ENCODE results near the gene CBFB. TPM values are rescaled to one million over a fixed set of nuclear protein-coding genes. Genes with fewer than 3 reads are reported as not detected.

CBFB gene
- total RNA-seq, 1 experiment from 2014 or later: 87.1 TPM

- no peak overlapping the region for H3K27ac Mint-ChIP-seq (ENCODE audit: low read depth, unreplicated experiment)
- ChIA-PET CTCF (interaction anchor here (0.6 to 1.7 kb wide), 5 partner anchors 11 to 238 kb away, joined by 3 to 6 read pairs (median 5); no protein-coding TSS in a partner anchor), POLR2A (no interaction called here)
- H3K36me3 Mint-ChIP-seq (ENCODE audit: insufficient read depth, unreplicated experiment): peaks cover 46% of the 10 kb centered on the region
- no peak overlapping the region for H3K4me3 Mint-ChIP-seq (ENCODE audit: unreplicated experiment)
- no peak for DNase-seq (ENCODE audit: unreplicated experiment)
- intact Hi-C loops (cut with micrococcal nuclease): no loop called here
- TF ChIP-seq CTCF (IDR thresholded peaks at IDR 0.05; ENCODE audit: unreplicated experiment): no peak
- H3K27me3 Mint-ChIP-seq (ENCODE audit: insufficient read depth, unreplicated experiment): no peaks in the 10 kb centered on the region
- H3K9me3 Mint-ChIP-seq (ENCODE audit: unreplicated experiment): no peaks in the 10 kb centered on the region
- no TSS peak for BruUV-seq (replicated peaks)
- no peaks in the 10 kb centered on the region for H3K4me1 Mint-ChIP-seq (ENCODE audit: insufficient read depth, unreplicated experiment)
Observed at GRCh38 chr16:67128417-67128816, 99.5 kb downstream of the CBFB start.

GRCh38 chr16:67128887-67129286, 99.9 kb downstream of the CBFB start:
- ChIA-PET CTCF (interaction anchor here (0.6 to 1.7 kb wide), 6 partner anchors 11 to 239 kb away, joined by 3 to 6 read pairs (median 4); no protein-coding TSS in a partner anchor), POLR2A (no interaction called here)
- no TSS peak for BruUV-seq (replicated peaks)
- H3K9me3 Mint-ChIP-seq (ENCODE audit: unreplicated experiment): no peaks in the 10 kb centered on the region
- no peaks in the 10 kb centered on the region for H3K27me3 Mint-ChIP-seq (ENCODE audit: insufficient read depth, unreplicated experiment)
- intact Hi-C loops (cut with micrococcal nuclease): no loop called here
- H3K27ac Mint-ChIP-seq (ENCODE audit: low read depth, unreplicated experiment): no peak overlapping the region
- no peak for DNase-seq (ENCODE audit: unreplicated experiment)
- H3K36me3 Mint-ChIP-seq (ENCODE audit: insufficient read depth, unreplicated experiment): peaks cover 50% of the 10 kb centered on the region
- no peak for TF ChIP-seq CTCF (IDR thresholded peaks at IDR 0.05; ENCODE audit: unreplicated experiment)
- H3K4me1 Mint-ChIP-seq (ENCODE audit: insufficient read depth, unreplicated experiment): no peaks in the 10 kb centered on the region
- no peak overlapping the region for H3K4me3 Mint-ChIP-seq (ENCODE audit: unreplicated experiment)

GRCh38 chr16:67129422-67129821, 100.5 kb downstream of the CBFB start:
- BruUV-seq (replicated peaks): no TSS peak
- no peak overlapping the region for H3K4me3 Mint-ChIP-seq (ENCODE audit: unreplicated experiment)
- H3K36me3 Mint-ChIP-seq (ENCODE audit: insufficient read depth, unreplicated experiment): peaks cover 55% of the 10 kb centered on the region
- POLR2A ChIA-PET: no interaction called here
- no peak overlapping the region for H3K27ac Mint-ChIP-seq (ENCODE audit: low read depth, unreplicated experiment)
- H3K27me3 Mint-ChIP-seq (ENCODE audit: insufficient read depth, unreplicated experiment): no peaks in the 10 kb centered on the region
- TF ChIP-seq CTCF (IDR thresholded peaks at IDR 0.05; ENCODE audit: unreplicated experiment): no peak
- no peaks in the 10 kb centered on the region for H3K9me3 Mint-ChIP-seq (ENCODE audit: unreplicated experiment)
- no peaks in the 10 kb centered on the region for H3K4me1 Mint-ChIP-seq (ENCODE audit: insufficient read depth, unreplicated experiment)
- no peak for DNase-seq (ENCODE audit: unreplicated experiment)
- CTCF ChIA-PET: interaction anchor here (1.0 to 1.7 kb wide), 5 partner anchors 12 to 144 kb away, joined by 3 to 6 read pairs (median 3); no protein-coding TSS in a partner anchor
- intact Hi-C loops (cut with micrococcal nuclease): no loop called here

- Mint-ChIP-seq H3K27ac (ENCODE audit: low read depth, unreplicated experiment) (no peak overlapping the region), H3K9me3 (ENCODE audit: unreplicated experiment) (no peaks in the 10 kb centered on the region), H3K27me3 (ENCODE audit: insufficient read depth, unreplicated experiment) (no peaks in the 10 kb centered on the region), H3K4me3 (ENCODE audit: unreplicated experiment) (no peak overlapping the region), H3K4me1 (ENCODE audit: insufficient read depth, unreplicated experiment) (no peaks in the 10 kb centered on the region), H3K36me3 (ENCODE audit: insufficient read depth, unreplicated experiment) (peaks cover 82% of the 10 kb centered on the region)
- intact Hi-C loops (cut with micrococcal nuclease): no loop called here
- BruUV-seq (replicated peaks): no TSS peak
- POLR2A ChIA-PET: interaction anchor here (0.7 to 1.4 kb wide), 2 partner anchors 22 to 568 kb away, joined by 3 to 5 read pairs; partner anchors contain the start of gene TRADD
- no peak for DNase-seq (ENCODE audit: unreplicated experiment)
- CTCF ChIA-PET: interaction anchor here (0.6 to 0.7 kb wide), 4 partner anchors 34 to 789 kb away, joined by 3 to 6 read pairs (median 4); no protein-coding TSS in a partner anchor
- no peak for TF ChIP-seq CTCF (IDR thresholded peaks at IDR 0.05; ENCODE audit: unreplicated experiment)
Observed at GRCh38 chr16:67137605-67138004, 108.7 kb downstream of the CBFB start.
